ENCODE data around the gene B9D2. TPM values are rescaled to one million over a fixed set of nuclear protein-coding genes. Genes with fewer than 3 reads are reported as not detected.

Gene B9D2
- total RNA-seq, 4 donors from 2014 or later = 1.7 to 3.7 (median 2.5) TPM

DNA sequence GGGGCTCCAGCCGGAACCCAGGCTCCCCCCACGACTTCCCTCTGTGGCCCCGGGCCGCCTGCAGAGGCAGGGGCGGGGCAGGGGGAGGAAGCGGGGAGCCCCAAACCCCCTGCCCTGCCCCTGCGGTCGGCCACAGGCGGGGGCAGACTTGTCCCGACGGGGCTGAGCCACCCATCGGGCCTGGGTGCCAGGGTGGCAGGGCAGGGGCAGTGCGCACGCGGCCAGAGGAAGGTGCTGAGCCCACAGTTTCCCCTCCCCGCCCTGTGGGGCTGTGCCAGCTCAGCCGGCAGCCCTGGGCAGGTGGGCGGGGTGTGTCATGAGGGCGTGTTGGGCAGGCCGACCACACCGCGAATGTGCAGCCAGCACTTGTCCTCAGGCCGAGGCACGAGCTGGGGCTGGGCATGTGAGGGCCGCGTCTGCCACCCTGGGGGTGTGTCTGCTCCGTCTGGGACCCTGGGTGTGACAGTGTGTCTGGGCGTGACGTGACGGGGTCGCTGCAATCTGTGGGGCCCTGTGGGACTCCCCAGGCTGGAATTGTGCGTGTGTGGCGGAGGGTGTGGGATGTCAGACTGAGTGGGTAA, 36.3 kb downstream of the B9D2 start:
- WGBS, 2 donors = 24% methylated on average over 11 to 13 of the region's 33 CpGs
- intact Hi-C loops (cut with DNase I; ENCODE audit: low total_unique reads) = no loop called here
- no peak overlapping the region for H3K4me3 ChIP-seq (ENCODE audit: low read depth, poor library complexity, severe bottlenecking)
- peak; percentile 79 to 96 for DNase-seq (ENCODE audit: low spot score in 2 of 2)
- TF ChIP-seq, protein P1, sequence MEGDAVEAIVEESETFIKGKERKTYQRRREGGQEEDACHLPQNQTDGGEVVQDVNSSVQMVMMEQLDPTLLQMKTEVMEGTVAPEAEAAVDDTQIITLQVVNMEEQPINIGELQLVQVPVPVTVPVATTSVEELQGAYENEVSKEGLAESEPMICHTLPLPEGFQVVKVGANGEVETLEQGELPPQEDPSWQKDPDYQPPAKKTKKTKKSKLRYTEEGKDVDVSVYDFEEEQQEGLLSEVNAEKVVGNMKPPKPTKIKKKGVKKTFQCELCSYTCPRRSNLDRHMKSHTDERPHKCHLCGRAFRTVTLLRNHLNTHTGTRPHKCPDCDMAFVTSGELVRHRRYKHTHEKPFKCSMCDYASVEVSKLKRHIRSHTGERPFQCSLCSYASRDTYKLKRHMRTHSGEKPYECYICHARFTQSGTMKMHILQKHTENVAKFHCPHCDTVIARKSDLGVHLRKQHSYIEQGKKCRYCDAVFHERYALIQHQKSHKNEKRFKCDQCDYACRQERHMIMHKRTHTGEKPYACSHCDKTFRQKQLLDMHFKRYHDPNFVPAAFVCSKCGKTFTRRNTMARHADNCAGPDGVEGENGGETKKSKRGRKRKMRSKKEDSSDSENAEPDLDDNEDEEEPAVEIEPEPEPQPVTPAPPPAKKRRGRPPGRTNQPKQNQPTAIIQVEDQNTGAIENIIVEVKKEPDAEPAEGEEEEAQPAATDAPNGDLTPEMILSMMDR (IDR thresholded peaks at IDR 0.05) = no peak
- TF ChIP-seq POLR2A (IDR thresholded peaks at IDR 0.05) = no peak

DNA sequence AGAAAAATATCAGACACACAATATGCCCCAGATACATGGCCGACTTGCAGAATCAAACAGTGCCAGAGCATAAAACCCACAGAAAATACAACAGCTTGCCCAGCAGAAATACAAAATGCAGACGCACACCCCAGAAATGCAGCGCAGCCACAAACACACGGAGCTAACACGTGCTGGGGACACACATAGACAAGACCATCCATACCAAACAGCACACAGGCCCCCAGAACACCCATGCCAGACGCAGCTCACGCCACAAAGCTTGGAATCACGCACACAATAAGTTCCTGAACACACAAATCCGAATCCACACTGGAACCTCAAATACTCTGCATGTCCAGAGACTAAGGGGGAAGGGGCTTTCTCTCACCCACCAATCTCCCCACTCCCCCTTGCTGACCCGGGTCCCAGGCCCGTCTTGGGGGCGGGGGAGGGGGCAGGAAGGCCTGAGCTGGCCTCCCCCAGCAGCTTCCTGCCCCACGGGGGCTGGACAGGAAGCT, 36.8 kb downstream of the B9D2 start:
- 30 to 48% methylated on average over 12 of the region's 13 CpGs for WGBS, 2 donors
- no peak overlapping the region for H3K4me3 ChIP-seq (ENCODE audit: low read depth, poor library complexity, severe bottlenecking)
- no peak for DNase-seq (ENCODE audit: low spot score in 2 of 2)
- intact Hi-C loops (cut with DNase I; ENCODE audit: low total_unique reads) = no loop called here
- TF ChIP-seq, protein P1 (IDR thresholded peaks at IDR 0.05) = no peak
- TF ChIP-seq POLR2A (IDR thresholded peaks at IDR 0.05) = no peak

DNA sequence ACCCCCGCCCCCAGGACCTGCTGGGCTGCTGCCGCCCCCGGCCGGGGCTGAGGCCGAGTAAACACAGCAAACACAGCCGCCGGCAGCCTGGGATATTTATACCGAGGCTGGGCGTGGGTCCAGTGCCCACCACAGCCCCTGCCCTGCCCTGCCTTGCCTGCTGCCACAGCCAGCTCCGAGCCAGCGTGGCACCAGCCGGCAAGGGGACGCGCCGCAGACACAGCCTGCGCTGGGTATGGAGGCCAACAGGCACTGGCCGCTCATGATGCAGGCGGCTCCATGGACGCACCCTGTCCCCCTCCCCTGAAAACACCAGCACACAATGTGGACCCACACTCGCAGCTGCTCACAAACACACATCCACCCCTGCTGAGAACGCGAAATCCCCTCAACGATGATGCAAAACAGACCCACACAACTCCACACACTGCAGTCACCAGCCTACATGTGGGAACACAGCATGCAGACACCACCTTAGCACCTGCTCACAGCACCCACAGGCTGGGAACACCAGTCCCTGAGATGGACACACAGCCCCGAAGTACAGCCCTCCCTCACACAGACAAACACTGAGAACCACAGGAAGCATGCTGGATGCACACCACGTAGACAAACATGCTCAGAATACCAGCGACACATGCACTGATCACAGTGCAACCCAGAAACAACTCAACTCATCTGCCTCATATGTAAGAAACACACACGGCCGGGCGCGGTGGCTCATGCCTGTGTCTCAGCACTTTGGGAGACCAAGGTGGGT, 37.8 kb downstream of the B9D2 start:
- intact Hi-C loops (cut with DNase I; ENCODE audit: low total_unique reads) = no loop called here
- 46 to 54% methylated on average over 17 to 19 of the region's 30 CpGs for WGBS, 2 donors
- DNase-seq (ENCODE audit: low spot score in 2 of 2) = no peak
- TF ChIP-seq, protein P1 (IDR thresholded peaks at IDR 0.05) = peak in 1 of 3 donors; percentile 35
- no peak for TF ChIP-seq POLR2A (IDR thresholded peaks at IDR 0.05)
- H3K4me3 ChIP-seq (ENCODE audit: low read depth, poor library complexity, severe bottlenecking) = no peak overlapping the region

GRCh38 chr19:41325640-41325946, 38.4 kb downstream of the B9D2 start:
- DNase-seq (ENCODE audit: low spot score in 2 of 2) = no peak
- TF ChIP-seq POLR2A (IDR thresholded peaks at IDR 0.05) = no peak
- TF ChIP-seq, protein P1 (IDR thresholded peaks at IDR 0.05) = no peak
- intact Hi-C loops (cut with DNase I; ENCODE audit: low total_unique reads) = no loop called here
- WGBS, 2 donors = 18 to 43% methylated on average over 10 of the region's 10 CpGs
- no peak overlapping the region for H3K4me3 ChIP-seq (ENCODE audit: low read depth, poor library complexity, severe bottlenecking)

DNA sequence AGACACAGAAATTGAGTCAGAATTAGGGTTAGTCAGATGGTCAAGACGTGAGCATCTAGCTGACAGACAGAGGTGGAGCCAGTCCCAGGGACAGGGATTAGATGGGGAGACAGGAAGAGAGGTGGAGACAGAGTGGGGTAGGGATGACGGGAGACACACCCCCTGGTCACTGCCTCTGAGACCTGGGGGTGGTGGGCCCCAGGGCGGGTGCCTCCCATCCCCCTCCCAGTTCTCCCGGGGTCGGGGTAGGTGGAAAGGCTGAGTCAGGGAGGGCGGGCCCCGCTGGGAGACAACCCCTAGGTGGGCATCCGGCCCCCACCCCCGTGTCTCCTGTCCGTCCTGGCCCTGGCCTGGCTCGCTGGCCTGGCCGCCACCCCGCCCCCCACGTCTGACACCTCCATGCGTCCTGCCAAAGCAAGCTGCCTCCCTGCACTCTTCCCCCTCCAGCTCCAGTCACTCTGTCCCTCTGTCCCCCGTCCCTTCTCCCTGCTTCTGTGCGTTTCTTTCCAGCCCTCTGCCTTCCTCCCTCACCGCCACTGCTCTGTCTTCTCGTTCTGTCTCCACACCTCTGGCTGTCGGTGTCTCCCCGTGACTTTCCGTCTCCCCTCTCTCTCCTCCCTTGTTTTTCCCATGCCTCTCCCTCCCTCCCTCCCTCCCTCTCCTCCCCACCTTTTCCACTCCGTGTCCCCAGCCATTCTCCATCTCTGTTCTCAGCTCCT, 38.9 kb downstream of the B9D2 start:
- TF ChIP-seq, protein P1 (IDR thresholded peaks at IDR 0.05) = no peak
- no peak for TF ChIP-seq POLR2A (IDR thresholded peaks at IDR 0.05)
- H3K4me3 ChIP-seq (ENCODE audit: low read depth, poor library complexity, severe bottlenecking) = no peak overlapping the region
- DNase-seq (ENCODE audit: low spot score in 2 of 2) = peak; percentile 51 to 93
- WGBS, 2 donors = 23 to 37% methylated on average over 19 to 22 of the region's 23 CpGs
- intact Hi-C loops (cut with DNase I; ENCODE audit: low total_unique reads) = no loop called here
